GM19397 (cell line): ENCODE data around the gene SELENOF.
"Not testable (repeated sequence)": the region's sequence is repeated elsewhere in the genome, so short reads cannot be mapped to it uniquely, and the experiment has no call there.

Source experiments
- ATAC-seq: cut with Tn5 transposase; IDR thresholded peaks from one replicate; pipeline ENCODE4 v1.9.1; 2021; ENCODE audit warnings: mild to moderate bottlenecking, moderate library complexity; ENCODE audit not compliant: unreplicated experiment

Gene SELENOF

GRCh38 chr1:86922445-86922844 is 8.5 kb upstream of the SELENOF start:
- ATAC-seq, result no peak

- ATAC-seq, result no peak
These were observed 2.8 kb upstream of the SELENOF start for GRCh38 chr1:86916752-86917151.

- no peak for ATAC-seq
These were observed 1.9 kb upstream of the SELENOF start for GRCh38 chr1:86915737-86916235.

DNA sequence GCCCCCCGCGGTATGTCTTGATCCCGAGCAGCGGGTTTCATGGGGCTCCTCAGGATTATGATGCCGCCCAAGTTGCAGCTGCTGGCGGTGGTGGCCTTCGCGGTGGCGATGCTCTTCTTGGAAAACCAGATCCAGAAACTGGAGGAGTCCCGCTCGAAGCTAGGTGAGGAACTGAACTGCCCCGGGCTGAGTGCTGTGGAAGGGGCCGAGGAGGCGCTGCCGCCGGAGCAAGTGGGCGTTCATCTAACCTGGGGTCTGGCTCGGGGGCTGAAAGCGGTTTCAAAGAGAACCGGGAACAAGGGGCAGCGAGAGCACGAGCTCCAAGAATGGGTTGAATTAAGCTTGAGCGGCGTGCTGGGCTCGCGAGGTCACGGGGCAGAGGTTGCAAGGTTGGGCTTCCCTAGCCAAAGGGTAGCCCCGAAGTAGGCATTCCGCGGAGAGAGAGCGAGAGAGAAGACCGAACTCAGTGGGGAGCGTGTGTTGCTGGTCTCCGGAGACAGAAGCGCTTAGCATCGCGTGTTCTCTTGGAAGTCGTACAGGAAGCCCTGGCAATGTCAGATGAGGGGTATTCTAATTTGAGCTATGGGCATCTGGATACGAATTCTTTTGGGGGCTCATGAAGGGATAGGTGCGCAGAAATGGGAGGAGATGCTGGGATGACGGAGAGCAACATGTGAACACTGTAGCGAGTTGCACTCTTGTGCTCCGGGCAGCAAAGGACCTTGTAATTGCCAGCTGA is 1.2 kb upstream of the SELENOF start:
- peak; percentile 15 for ATAC-seq

GRCh38 chr1:86914601-86914997 is 673 bp upstream of the SELENOF start, which contains the start of gene HS2ST1:
Gene HS2ST1, plus strand, starts transcription at chr1:86914635.
- no peak for ATAC-seq

- no peak for ATAC-seq
These were observed 479 bp downstream of the SELENOF start for GRCh38 chr1:86913399-86913895.

- no peak for ATAC-seq
These were observed 1.5 kb downstream of the SELENOF start for GRCh38 chr1:86912281-86912900.

- no peak for ATAC-seq
These were observed 7.5 kb downstream of the SELENOF start for GRCh38 chr1:86906419-86906818.

DNA sequence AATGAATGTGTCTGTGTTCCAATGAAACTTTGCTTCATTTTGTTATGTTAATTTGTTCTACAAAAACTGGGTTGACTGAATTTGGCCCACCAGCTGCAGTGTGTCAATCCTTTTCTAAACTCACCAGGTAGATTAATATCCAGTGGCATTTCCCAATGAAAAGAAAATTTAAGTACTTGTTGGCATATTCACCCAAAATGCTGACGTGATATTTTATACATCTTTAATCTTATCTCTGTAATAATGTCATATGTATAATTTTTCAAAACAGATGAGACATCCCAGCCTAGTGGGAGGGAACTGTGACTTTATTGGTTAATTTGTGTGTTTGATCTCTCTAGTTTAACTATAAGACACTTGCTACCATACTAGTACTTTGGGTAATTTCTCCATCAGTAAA is 8.1 kb downstream of the SELENOF start:
- no peak for ATAC-seq

DNA sequence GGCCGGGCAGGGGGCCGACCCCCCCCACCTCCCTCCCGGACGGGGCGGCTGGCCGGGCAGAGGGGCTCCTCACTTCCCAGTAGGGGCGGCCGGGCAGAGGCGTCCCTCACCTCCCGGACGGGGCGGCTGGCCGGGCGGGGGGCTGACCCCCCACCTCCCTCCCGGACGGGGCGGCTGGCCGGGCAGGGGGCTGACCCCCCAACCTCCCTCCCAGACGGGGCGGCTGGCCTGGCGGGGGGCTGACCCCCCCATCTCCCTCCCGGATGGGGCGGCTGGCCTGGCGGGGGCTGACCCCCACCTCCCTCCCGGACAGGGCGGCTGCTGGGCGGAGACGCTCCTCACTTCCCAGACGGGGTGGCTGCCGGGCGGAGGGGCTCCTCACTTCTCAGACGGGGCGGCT is 14.5 kb downstream of the SELENOF start:
- not testable (repeated sequence) for ATAC-seq

DNA sequence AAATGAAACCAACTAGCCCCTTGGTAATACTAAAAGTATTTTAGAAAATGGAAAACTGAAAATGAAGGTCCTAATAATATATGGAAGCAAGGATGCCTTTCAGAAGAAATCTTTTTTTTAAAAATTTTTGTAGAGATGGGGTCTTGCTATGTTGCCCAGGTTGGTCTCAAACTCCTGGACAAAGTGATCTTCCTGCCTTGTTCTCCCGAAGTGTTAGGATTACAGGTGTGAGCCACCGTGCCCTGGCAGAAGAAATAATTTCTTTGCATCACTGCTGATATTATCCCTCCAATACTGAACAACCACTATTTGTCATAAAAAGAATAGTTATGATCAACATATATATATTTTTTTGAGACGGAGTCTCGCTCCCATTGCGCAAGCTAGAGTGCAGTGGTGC is 25.6 kb downstream of the SELENOF start:
- no peak for ATAC-seq

DNA sequence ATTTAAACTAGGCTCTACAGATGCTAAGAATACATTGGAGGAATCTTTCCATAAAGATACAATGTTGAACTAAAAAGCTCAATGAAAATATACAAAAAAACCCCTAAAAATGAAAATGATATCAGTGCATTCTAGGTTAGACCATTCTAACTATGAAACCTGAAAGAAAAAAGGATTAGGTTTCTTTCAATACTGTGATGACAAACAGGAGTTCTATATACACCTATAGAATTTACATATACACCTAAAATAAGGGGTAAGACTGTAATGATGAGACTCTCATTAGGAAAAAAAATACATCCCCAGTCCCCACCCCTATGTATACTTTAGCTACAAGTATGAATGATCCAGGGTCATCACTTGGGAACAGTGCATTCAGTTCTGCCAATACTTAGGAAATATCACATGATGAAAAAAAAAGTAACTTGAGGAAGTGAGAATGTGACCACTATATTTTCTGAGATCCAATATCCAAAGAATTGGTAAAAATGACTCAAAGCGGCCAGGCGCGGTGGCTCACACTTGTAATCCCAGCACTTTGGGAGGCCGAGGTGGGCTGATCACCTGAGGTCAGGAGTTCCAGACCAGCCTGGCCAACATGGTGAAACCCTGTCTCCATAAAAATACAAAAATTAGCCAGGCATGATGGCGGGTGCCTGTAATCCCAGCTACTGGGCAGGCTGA is 26.3 kb downstream of the SELENOF start:
- no peak for ATAC-seq

GRCh38 chr1:86875722-86876121 is 38.2 kb downstream of the SELENOF start:
- ATAC-seq, result no peak

- ATAC-seq, result no peak
These were observed 41.8 kb downstream of the SELENOF start for GRCh38 chr1:86872086-86872485.

GRCh38 chr1:86871001-86871400 is 42.9 kb downstream of the SELENOF start:
- ATAC-seq, result no peak

GRCh38 chr1:86868477-86868876 is 45.4 kb downstream of the SELENOF start:
- ATAC-seq, result no peak

- ATAC-seq, result not testable (repeated sequence)
These were observed 46.6 kb downstream of the SELENOF start for GRCh38 chr1:86867278-86867677.

- no peak for ATAC-seq
These were observed 47.3 kb downstream of the SELENOF start for GRCh38 chr1:86866665-86867064.

- ATAC-seq, result no peak
These were observed 47.8 kb downstream of the SELENOF start for GRCh38 chr1:86865973-86866637.

- ATAC-seq, result no peak
These were observed 51.0 kb downstream of the SELENOF start for GRCh38 chr1:86862920-86863319.

DNA sequence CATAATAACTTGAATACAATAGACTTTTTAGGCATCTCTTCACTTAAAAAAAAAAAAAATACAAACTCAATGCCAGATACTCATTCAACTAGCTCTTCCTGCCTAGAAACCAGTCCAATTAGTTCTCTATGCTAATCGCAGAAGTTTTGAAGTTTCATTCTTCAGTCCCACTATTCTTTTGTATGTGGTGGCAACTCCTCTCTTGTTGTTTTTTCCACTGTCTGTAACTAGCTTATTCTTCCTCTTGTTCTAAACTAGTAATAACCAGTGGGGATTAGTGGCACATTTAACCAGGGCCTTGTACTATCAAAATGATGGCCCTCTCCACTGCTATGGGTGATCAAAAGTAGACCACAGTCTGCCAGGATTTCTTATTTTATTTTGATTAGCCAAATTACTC is 52.5 kb downstream of the SELENOF start:
- no peak for ATAC-seq
